GM23338 (cell line): ENCODE results near the gene DAPK1.

ENCODE experiments used
- CREB1 ChIP-seq: fragments of 250-450 bp; sonication (Bioruptor Pico); IDR thresholded peaks from 2 replicates; pipeline ENCODE4 v1.5.0; 2020; ENCODE audit warnings: low read depth, mild to moderate bottlenecking, moderate library complexity
- CTCF ChIP-seq, 2 experiments: fragments of 200-600 bp in 1 of 2; sonication (generic) in 1 of 2; conservative IDR thresholded peaks; 2 replicates each; pipeline versions ENCODE4 v1.5.1 to v1.6.1; 2016 to 2017; ENCODE audit warnings: antibody characterized with exemption in 2 of 2, low read depth in 2 of 2, mild to moderate bottlenecking in 2 of 2, moderate library complexity in 1 of 2
- ETS1 ChIP-seq: IDR thresholded peaks from 2 replicates; pipeline ENCODE4 v1.6.1; 2016; ENCODE audit warnings: antibody characterized with exemption
- EZH2 ChIP-seq: fragments of 200-600 bp; sonication (generic); IDR thresholded peaks from one replicate; pipeline ENCODE4 v1.8.0; 2017; ENCODE audit warnings: antibody characterized with exemption, mild to moderate bottlenecking, low read depth; ENCODE audit not compliant: unreplicated experiment
- EZH2phosphoT487 ChIP-seq: fragments of 200-600 bp; sonication (generic); IDR thresholded peaks from one replicate; pipeline ENCODE4 v1.8.1; 2018; ENCODE audit warnings: antibody characterized with exemption; ENCODE audit not compliant: unreplicated experiment
- JUNB ChIP-seq: IDR thresholded peaks from one replicate; pipeline ENCODE4 v1.6.1; 2016; ENCODE audit warnings: antibody characterized with exemption; ENCODE audit not compliant: unreplicated experiment
- NANOG ChIP-seq: IDR thresholded peaks from 2 replicates; pipeline ENCODE4 v1.6.1; 2016; ENCODE audit warnings: antibody characterized with exemption, borderline replicate concordance
- REST ChIP-seq: IDR thresholded peaks from one replicate; pipeline ENCODE4 v1.6.1; 2018; ENCODE audit warnings: antibody characterized with exemption; ENCODE audit not compliant: unreplicated experiment
- STAT1 ChIP-seq: IDR thresholded peaks from one replicate; pipeline ENCODE4 v1.6.1; 2016; ENCODE audit warnings: antibody characterized with exemption; ENCODE audit not compliant: unreplicated experiment
- ZNF331 ChIP-seq: fragments of 250-450 bp; sonication (Bioruptor Pico); IDR thresholded peaks from 2 replicates; pipeline ENCODE4 v1.5.0; 2020; ENCODE audit warnings: low read depth, mild to moderate bottlenecking, moderate library complexity

GRCh38 chr9:87622098-87622497 lies 124.4 kb downstream of the DAPK1 start:
- TF ChIP-seq EZH2phosphoT487 (no peak), ETS1 (no peak), CTCF (conservative IDR thresholded peaks at IDR 0.05; ENCODE audit: low read depth in 2 of 2) (no peak), NANOG (no peak), REST (no peak), EZH2 (no peak), CREB1 (CRISPR knock-in tag) (no peak), JUNB (no peak), ZNF331 (CRISPR knock-in tag) (no peak), STAT1 (no peak)
